DOHH2 (cell line): ENCODE measurements around the gene ALOXE3.

Experiments
- EZH2phosphoT487 ChIP-seq: fragments of 200-600 bp; sonication (generic); IDR thresholded peaks from 2 replicates; pipeline ENCODE4 v1.6.1; 2017; ENCODE audit warnings: borderline replicate concordance, mild to moderate bottlenecking, antibody characterized with exemption, low read length, moderate library complexity, mixed read lengths
- TF ChIP-seq, protein P1 (sequence below): fragments of 200-600 bp; sonication (generic); IDR thresholded peaks from one replicate; pipeline ENCODE4 v1.5.1; 2014; ENCODE audit warnings: antibody characterized with exemption, mild to moderate bottlenecking, low read depth, low read length; ENCODE audit not compliant: poor library complexity, severe bottlenecking

DNA sequence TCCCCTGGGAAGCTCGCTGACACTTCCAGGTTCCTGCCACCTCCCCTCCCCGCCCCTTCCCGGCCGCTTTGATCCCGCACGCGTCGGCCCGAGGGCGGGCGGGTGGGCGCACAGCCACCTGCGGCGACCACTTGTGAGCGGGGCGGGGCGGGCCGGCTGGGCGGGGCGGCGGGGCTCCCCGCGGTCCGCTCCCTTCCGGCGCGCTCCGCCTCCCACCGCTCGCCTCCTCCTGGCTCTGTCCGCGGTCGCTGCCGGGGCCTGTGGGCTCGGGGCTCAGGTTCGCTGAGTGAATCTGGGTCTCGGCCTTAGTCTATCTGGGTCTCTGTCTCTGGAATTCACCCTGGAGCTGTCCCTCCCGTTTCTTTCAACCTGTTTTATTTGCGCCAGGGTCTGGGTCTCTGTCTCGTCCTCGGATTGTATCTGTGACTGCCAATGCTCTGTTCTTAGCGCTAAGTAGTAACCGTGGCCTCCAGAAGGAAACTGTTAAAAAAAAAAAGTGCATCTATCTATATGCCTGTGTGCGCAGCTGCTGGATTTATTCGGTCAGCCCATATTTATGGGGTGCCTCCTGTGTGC lies 8.3 kb upstream of the ALOXE3 start:
- TF ChIP-seq, protein P1, sequence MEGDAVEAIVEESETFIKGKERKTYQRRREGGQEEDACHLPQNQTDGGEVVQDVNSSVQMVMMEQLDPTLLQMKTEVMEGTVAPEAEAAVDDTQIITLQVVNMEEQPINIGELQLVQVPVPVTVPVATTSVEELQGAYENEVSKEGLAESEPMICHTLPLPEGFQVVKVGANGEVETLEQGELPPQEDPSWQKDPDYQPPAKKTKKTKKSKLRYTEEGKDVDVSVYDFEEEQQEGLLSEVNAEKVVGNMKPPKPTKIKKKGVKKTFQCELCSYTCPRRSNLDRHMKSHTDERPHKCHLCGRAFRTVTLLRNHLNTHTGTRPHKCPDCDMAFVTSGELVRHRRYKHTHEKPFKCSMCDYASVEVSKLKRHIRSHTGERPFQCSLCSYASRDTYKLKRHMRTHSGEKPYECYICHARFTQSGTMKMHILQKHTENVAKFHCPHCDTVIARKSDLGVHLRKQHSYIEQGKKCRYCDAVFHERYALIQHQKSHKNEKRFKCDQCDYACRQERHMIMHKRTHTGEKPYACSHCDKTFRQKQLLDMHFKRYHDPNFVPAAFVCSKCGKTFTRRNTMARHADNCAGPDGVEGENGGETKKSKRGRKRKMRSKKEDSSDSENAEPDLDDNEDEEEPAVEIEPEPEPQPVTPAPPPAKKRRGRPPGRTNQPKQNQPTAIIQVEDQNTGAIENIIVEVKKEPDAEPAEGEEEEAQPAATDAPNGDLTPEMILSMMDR, result no peak
- TF ChIP-seq EZH2phosphoT487, result peak; percentile 46; the same call in 1 of the 2 replicates
